ENCODE data around the gene TMEM255A. TPM values are rescaled to one million over a fixed set of nuclear protein-coding genes. Genes with fewer than 3 reads are reported as not detected.

Gene TMEM255A
- total RNA-seq, 1 donor, result under 0.01 TPM

GRCh38 chrX:120316587-120317283 lies 5.5 kb upstream of the TMEM255A start:
- no peak for TF ChIP-seq CTCF (IDR thresholded peaks at IDR 0.05; ENCODE audit: insufficient read depth, low read depth, low read length)
- DNase-seq (ENCODE audit: low read depth), result no peak
- no peak overlapping the region for H3K4me3 ChIP-seq (ENCODE audit: low read depth, low read length)

GRCh38 chrX:120315776-120316175 lies 4.5 kb upstream of the TMEM255A start:
- no peak for DNase-seq (ENCODE audit: low read depth)
- TF ChIP-seq CTCF (IDR thresholded peaks at IDR 0.05; ENCODE audit: insufficient read depth, low read depth, low read length), result no peak

DNA sequence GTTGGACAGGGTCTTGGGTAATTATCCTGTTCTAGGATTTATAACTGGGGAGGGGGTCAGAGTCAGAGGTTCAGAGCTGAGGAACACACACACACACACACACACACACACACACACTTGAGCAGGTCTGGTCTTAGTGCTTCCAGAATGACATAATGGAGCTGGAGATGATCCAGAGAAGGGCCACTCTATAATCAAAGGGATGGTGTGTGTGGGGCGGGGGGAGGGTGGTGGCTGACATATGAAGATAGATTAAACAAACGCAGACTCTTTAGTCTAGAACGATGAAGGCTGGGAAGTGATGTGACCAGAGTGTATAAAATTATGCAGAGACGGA lies 434 bp upstream of the TMEM255A start:
- no peak for DNase-seq (ENCODE audit: low read depth)
- TF ChIP-seq CTCF (IDR thresholded peaks at IDR 0.05; ENCODE audit: insufficient read depth, low read depth, low read length), result no peak
- no peak overlapping the region for H3K4me3 ChIP-seq (ENCODE audit: low read depth, low read length)

More at GRCh38 chrX:120315776-120316175, 4.5 kb upstream of the TMEM255A start:
- H3K4me3 ChIP-seq (ENCODE audit: low read depth, low read length), result no peak overlapping the region

DNA sequence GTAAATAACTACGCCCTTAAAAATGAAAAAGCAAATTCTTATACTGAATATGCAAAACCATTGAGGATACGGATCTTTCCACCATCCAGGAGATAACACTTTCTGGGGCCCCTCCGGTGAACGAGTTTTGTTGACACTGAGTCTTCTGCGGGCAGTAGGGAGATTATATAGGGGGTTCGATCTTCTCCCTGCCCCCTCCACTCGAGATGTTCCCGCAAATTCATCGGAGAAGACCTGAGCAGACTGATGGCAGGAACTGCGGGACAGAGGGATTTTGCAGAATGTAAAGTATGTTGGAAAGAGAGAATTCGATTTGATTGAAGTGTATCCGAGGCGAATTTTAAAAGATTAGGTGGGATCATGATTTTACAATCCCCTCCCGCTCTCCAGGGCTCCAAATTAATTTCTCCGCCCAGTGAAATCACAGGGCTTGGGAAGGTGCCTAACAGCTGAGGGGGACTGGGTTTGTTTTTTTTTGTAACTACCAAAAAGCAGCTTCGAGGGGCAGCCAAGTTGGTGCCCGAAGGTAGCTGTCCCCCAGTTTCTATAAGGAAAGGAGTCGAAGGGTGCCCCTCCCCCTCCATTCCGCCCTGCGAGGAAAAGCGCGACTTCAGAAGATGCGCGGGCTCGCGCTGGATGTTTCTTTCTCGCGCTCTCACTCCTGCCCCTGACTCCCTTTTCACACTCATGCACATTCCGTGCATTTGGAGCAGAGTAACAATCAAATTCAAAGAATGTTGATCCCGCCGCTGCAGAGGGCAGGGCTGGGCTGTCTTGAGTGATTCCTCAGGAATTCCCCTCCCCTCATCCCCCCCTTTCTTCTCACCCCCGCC lies 1.2 kb downstream of the TMEM255A start:
- peak overlapping the region; percentile 12 for H3K4me3 ChIP-seq (ENCODE audit: low read depth, low read length)
- DNase-seq (ENCODE audit: low read depth), result no peak
- no peak for TF ChIP-seq CTCF (IDR thresholded peaks at IDR 0.05; ENCODE audit: insufficient read depth, low read depth, low read length)

- peak overlapping the region; percentile 6 for H3K4me3 ChIP-seq (ENCODE audit: low read depth, low read length)
- peak; percentile 26 for DNase-seq (ENCODE audit: low read depth)
- TF ChIP-seq CTCF (IDR thresholded peaks at IDR 0.05; ENCODE audit: insufficient read depth, low read depth, low read length), result no peak
These were observed 2.0 kb downstream of the TMEM255A start for GRCh38 chrX:120308959-120309872.

DNA sequence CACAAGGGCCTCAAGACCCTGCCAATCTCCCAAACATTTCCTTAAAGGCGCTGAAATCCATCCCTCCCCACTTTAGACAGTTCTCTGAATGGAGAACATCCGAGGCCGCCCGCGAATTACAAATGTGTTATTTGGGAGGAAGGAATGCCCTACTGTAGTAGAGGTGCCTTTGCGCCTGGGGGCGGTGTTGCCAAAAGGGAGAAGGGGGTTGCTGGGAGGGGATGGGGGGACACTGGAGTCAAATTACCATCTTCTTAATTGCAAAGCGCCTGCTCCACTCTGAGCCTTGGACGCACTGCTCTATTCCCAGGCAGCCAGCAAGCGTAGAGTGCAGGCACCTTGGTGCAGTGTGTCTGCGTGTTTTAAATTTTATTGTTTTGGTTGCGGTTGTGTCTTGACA lies 2.7 kb downstream of the TMEM255A start:
- DNase-seq (ENCODE audit: low read depth), result no peak
- no peak overlapping the region for H3K4me3 ChIP-seq (ENCODE audit: low read depth, low read length)
- peak; percentile 2 for TF ChIP-seq CTCF (IDR thresholded peaks at IDR 0.05; ENCODE audit: insufficient read depth, low read depth, low read length)
